Activated CD8-positive, alpha-beta memory T cell treated with anti-CD3 and anti-CD28 coated beads, Interleukin-2, amount 50 U/mL, for 1 hour (primary cell): ENCODE data around the gene VWCE.

Experiments used
- DNase-seq: peaks from one replicate; pipeline ENCODE4 v3.0.0-alpha.2; 2020; ENCODE audit errors: extremely low read depth

Gene VWCE

GRCh38 chr11:61327669-61328071 lies 32.6 kb upstream of the VWCE start:
- DNase-seq, result no peak

- no peak for DNase-seq
These were observed 30.7 kb upstream of the VWCE start for GRCh38 chr11:61325649-61326414.

DNA sequence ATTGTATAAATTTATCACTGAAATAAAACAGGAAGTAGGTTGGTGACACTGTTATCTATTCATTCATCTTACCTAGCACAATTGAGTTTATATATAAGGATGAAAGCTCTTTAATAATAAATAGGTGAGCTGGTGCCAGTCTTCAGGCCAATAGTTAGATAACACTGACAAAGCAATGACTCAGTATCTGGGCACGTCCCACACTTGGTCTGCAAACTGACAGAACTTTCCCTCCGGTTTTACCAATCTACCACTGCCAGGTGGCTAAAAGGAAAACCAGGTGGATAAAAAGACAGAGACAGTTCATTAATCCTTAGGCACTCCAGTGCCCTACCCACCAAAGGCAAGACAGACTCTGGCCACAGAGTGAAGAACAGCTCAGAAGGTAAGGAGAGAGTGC lies 20.1 kb upstream of the VWCE start:
- DNase-seq, result no peak

GRCh38 chr11:61310749-61311148 lies 15.6 kb upstream of the VWCE start:
- DNase-seq, result no peak

DNA sequence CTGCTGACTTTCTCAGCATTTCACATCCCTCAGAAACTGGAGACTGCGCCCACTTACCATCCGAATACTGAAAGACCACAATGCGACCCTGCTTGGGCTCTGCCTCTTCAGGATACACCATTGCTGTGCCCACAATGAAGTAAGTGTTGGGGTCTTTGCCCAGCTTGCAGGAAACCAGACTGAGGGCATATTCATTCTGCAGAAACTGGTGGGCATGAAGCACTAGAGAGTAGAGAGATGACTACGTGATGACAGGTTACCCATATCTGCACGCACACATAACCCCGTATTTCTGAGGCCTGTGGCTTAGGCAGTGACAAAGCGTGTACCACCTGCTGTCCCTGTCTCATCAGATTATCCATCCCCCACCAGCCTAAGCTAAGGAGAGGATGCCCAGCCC lies 14.6 kb upstream of the VWCE start:
- no peak for DNase-seq

DNA sequence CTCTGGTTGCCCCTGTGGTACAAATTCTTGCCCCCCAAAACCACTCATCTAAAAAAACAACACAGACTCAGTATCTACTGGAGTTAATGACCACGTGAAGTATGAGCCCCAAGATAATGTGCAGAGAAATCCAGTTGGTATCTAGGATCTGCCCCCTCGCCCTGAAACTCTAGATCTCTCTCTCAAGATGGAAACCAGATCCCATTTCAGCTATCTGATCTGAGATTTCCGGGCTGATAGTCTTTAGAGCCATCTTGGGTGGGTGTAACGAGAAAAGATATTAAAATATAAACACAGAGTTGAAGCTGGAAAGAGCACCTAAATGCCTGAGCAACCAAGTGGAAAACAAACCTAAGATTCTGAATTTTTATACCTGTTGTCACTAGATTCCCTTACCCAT lies 14.0 kb upstream of the VWCE start:
- DNase-seq, result no peak

DNA sequence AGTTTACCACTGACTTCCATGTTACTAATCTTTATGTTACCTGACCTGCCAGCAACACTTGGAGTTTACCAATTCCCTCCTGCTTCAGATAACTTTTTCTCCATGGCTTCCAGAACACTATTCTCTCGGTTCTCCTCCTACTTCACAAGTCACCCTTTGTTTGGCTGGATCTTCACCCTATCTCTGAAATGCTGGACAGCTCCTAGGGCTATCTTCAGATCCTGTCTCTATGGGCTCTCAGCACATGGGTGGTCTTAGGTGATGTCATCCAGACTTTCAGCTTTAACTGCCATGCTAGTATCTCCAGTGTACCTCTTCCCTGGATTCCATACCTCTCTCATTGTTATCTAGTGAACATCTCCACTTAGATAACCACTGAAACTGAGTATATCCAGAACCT lies 12.2 kb upstream of the VWCE start:
- DNase-seq, result no peak

GRCh38 chr11:61306221-61306620 lies 11.1 kb upstream of the VWCE start:
- DNase-seq, result no peak

DNA sequence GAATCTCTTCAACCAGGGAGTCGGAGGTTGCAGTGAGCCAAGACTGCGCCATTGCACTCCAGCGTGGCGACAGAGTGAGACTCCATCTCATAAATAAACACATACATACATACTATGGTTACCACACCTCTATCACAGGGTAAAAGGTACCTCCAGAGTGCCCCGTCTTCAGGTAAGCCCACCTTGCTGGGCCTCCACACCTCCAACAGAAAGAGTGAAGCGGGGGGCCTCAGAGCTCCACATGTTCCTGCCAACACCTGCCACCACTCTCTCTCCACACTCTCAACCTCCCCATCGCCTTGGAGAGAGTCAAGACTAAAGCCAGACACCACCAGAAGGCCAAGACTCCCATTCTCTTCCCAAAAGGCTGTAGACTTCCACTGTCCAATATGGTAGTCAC lies 10.3 kb upstream of the VWCE start:
- DNase-seq, result no peak

GRCh38 chr11:61303725-61304124 lies 8.6 kb upstream of the VWCE start:
- DNase-seq, result no peak

DNA sequence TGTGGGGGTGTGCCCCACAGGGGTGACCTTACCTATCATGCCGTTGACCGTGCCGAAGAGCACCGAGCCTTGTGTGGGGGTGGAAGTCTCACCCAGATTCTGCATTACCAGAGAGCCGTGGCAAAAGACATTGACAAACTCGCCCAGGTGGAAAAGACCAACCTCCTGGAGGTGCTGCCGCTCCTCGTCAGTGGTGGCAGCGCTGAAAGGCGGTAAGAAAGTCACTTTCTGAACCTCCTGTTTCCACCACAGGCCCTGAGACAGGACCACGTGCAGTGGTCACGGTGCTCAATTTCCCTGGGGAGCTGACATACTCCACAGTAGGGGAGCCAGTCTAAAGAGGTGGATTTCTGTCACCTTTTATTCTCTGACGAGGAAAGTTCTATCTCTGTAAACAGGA lies 7.4 kb upstream of the VWCE start:
- no peak for DNase-seq

DNA sequence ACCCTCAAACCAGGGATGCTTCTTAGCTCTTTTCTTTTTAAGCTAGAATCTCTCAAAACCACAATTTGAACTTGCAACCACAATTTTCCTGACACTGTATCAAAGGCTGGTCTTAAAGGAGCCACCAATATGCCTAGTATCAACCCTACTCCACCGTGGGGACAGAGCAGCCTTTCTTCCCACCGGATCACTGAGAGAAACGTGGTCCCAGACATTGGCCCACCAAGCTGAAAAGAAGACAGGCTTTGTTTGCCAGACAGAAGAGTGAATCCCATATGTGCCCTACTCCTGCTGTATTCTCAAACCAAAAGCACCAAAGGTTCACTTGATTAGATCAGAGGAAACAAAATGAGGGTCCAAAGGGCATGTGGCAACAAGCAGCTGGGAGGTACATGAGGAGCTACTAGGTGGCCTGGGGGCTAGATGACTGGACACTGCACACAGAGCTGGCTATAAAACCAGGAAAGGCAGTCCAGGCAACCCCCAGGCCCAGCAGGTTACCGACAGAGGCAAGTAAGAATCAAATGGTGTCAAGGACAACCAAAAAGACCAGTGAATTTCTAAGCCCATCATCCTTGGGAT lies 3.6 kb upstream of the VWCE start:
- DNase-seq, result no peak

DNA sequence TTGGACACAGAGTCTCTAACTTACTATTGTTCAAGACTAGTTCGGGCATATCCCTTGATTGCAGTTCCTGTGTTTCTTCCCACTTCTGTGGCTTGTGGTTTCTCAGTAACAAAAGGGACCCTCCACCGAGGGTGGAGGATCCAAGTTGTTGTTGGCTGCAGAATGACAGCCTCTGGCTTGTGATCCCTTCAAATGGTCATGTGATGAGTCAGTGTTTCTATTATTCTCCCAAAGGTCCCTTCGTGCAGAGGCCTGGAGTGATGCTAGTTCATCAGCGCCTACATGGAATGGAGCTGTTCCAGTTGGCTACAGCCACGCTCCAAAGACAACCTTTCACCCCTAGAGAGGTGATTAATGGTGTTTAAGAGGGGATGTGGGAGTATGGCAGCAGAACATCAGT lies 2.6 kb upstream of the VWCE start:
- no peak for DNase-seq

DNA sequence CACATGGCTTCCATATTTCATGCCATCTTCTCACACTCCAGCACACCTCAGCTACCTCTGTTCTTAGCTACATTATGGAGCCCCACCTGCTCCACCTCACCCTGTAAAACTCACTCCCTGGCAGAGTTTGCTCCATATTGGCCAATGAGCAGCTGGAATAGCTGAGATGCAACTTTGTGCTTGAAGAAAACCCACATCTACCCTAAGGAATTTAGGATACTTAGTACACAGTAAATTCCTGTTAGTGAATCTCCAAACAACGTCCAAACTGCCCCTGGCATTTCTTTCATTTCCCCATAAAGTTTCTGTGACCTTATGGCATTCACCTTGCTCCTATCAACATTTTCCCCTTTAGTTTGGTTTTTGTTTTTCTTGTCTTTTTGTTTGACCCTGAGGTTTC lies 2.2 kb upstream of the VWCE start:
- DNase-seq, result no peak

DNA sequence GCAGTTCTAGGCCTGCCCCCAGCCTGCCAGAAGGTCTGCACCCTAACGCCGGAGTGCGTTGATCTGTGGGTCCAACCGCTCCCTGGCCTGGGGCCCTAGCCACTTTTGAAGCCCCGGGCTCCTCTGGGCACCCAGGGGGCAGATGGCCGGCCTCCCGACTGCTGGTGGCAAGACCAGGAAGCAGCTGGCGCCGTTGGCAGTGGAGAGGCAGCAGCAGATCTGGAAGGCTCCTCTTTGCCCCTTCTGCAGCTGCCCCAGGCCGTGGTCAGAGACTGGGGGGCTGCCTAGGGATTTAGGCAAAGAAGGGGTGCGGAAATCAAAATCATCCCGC lies 445 bp upstream of the VWCE start:
- DNase-seq, result no peak

GRCh38 chr11:61293867-61294716 lies 1.0 kb downstream of the VWCE start:
- DNase-seq, result no peak

GRCh38 chr11:61292356-61292755 lies 2.8 kb downstream of the VWCE start:
- no peak for DNase-seq

GRCh38 chr11:61290905-61291690 lies 4.0 kb downstream of the VWCE start:
- DNase-seq, result no peak

- no peak for DNase-seq
These were observed 7.7 kb downstream of the VWCE start for GRCh38 chr11:61287338-61287977.

GRCh38 chr11:61283613-61284012 lies 11.5 kb downstream of the VWCE start:
- no peak for DNase-seq

DNA sequence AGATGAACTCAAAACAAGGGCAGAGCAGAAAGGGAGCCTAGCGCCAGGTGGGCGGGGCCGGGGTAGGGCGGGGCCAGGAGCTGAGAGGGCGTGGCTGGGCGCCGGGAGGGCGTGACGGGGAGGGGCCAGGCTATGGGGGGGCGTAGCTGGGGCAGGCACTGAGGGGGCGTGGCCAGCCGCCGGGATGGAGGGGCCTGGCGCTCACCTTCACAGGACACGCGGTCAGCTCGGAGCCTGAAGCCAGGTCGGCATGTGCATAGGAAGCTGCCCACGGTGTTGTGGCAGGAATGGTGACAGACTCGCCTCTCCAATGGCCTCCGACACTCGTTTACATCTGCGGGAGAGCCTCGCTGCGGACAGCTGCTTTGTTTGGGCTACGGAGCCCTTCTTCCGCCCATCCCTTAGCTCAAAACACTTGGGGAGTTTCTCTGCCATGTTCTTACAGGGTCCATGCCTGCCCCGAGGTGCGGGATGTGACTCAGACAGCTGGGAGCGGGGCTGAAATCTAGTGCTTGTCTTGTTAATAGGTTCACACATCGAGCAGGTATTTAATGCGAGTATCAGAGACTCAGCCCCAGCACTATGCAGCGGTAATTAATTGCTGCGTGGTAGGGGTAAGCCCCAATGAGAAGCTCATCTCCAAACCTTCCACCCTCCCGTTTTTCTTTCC lies 13.4 kb downstream of the VWCE start:
- DNase-seq, result no peak
